ENCODE data around the gene MRPL38.
"Not testable (repeated sequence)": the region's sequence is repeated elsewhere in the genome, so short reads cannot be mapped to it uniquely, and the experiment has no call there.

The MRPL38 gene

DNA sequence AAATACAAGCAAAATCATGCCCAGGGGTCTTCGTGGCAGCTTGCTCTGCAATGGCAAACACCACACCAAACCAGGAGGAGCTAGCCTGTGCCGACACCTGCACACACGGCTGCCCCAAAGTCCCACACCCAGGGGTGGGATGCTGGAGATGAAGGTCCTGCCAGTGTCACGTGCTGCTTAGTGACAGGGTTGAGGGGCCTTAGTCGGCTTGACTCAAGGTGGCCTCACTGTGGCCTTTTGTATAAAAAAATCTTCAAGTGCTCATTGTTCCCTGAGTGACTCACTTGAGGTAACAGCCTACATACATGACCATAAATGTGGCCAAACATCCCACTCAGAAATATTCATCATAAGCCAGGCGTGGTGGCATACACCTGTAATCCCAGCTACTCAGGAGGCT, 15.2 kb downstream of the MRPL38 start:
- Histone ChIP-seq H3K23ac (ENCODE audit: low read length) (no peak overlapping the region), H3K56ac (ENCODE audit: low read length) (no peak overlapping the region), H3K4me3 (ENCODE audit: low read length) (no peak overlapping the region), H2BK120ac (ENCODE audit: low read depth, low read length) (no peak overlapping the region), H3K27ac (ENCODE audit: low read depth, low read length) (no peak overlapping the region), H2BK5ac (ENCODE audit: low read length) (no peak overlapping the region), H3K4me2 (ENCODE audit: low read length) (no peak overlapping the region), H3K9ac (ENCODE audit: low read length) (no peak overlapping the region), H3K4ac (ENCODE audit: low read depth, low read length) (no peak overlapping the region), H3K27me3 (ENCODE audit: insufficient read depth, low read length, poor library complexity) (no peaks in the 10 kb centered on the region), H4K5ac (ENCODE audit: low read length) (no peak overlapping the region), H3K79me1 (ENCODE audit: low read length) (peaks cover 9% of the 10 kb centered on the region), H4K8ac (ENCODE audit: low read depth, low read length) (no peak overlapping the region), H3K4me1 (ENCODE audit: control insufficient read depth, low read depth, low read length) (no peaks in the 10 kb centered on the region), H3K79me2 (ENCODE audit: control insufficient read depth, insufficient read depth, low read length) (peaks cover 7% of the 10 kb centered on the region), H3K36me3 (ENCODE audit: control insufficient read depth, insufficient read depth, low read length) (peaks cover 3% of the 10 kb centered on the region), H2BK15ac (replicated peaks; ENCODE audit: low read depth) (no peak overlapping the region), H2AK5ac (ENCODE audit: low read length) (no peak overlapping the region), H3K18ac (ENCODE audit: low read length) (no peak overlapping the region)
- DNase-seq = no peak
- no CpG with 5 or more reads among the region's 6 CpGs for WGBS (ENCODE audit: extremely low coverage, insufficient coverage, low lambda C conversion rate)

DNA sequence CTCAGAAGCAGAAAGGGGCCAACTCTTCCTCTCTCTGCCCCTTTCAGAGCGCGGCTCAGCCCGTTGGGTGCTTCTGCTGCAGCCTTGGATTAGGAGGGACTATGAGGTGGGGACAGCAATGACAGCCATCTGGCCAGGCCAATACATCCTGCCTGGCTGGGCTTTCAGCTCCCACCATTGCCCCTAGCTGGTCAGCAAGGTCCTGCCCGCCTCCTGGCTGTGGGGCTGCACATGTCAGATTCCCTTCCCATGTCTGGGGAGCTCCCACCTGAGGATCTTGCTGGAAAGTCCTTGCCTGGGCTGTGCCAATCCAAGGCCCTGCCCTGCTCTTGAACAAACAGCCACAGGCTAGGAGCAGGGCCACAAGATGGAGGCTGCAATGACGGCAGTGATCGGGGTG, 16.2 kb downstream of the MRPL38 start:
- Histone ChIP-seq H3K23ac (ENCODE audit: low read length) (no peak overlapping the region), H3K79me2 (ENCODE audit: control insufficient read depth, insufficient read depth, low read length) (no peaks in the 10 kb centered on the region), H2BK5ac (ENCODE audit: low read length) (no peak overlapping the region)

DNA sequence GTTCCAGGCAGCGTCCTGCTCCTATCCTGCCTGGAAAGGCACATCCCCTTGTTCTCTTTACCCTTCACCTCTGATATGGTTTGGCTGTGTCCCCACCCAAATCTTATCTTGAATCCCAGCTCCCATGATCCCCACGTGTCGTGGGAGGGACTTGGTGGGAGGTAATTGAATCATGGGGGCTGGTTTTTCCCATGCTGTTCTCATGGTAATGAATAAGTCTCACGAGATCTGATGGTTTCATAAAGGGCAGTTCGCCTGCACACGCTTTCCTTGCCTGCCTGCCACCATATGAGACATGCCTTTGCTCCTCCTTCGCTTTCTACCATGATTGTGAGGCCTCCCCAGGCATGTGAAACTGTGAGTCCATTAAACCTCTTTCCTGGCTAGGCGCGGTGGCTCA, 18.8 kb downstream of the MRPL38 start:
- not testable (repeated sequence) for H3K79me1 ChIP-seq (ENCODE audit: low read length); H3K4me1 ChIP-seq (ENCODE audit: control insufficient read depth, low read depth, low read length); H2BK15ac ChIP-seq (replicated peaks; ENCODE audit: low read depth); H2BK120ac ChIP-seq (ENCODE audit: low read depth, low read length); H4K5ac ChIP-seq (ENCODE audit: low read length); H3K56ac ChIP-seq (ENCODE audit: low read length); H2BK5ac ChIP-seq (ENCODE audit: low read length); H3K79me2 ChIP-seq (ENCODE audit: control insufficient read depth, insufficient read depth, low read length); H3K9ac ChIP-seq (ENCODE audit: low read length); H3K36me3 ChIP-seq (ENCODE audit: control insufficient read depth, insufficient read depth, low read length); H3K23ac ChIP-seq (ENCODE audit: low read length); H2AK5ac ChIP-seq (ENCODE audit: low read length); H3K4me3 ChIP-seq (ENCODE audit: low read length); H4K8ac ChIP-seq (ENCODE audit: low read depth, low read length); H3K4ac ChIP-seq (ENCODE audit: low read depth, low read length); H3K27ac ChIP-seq (ENCODE audit: low read depth, low read length); H3K27me3 ChIP-seq (ENCODE audit: insufficient read depth, low read length, poor library complexity); DNase-seq; H3K4me2 ChIP-seq (ENCODE audit: low read length); H3K18ac ChIP-seq (ENCODE audit: low read length)
- no CpG with 5 or more reads among the region's 9 CpGs for WGBS (ENCODE audit: extremely low coverage, insufficient coverage, low lambda C conversion rate)

More for the DNA sequence above, 16.2 kb downstream of the MRPL38 start:
- no peak overlapping the region for H3K4me2 ChIP-seq (ENCODE audit: low read length)
- H3K4me1 ChIP-seq (ENCODE audit: control insufficient read depth, low read depth, low read length) = no peaks in the 10 kb centered on the region
- no peak overlapping the region for H4K5ac ChIP-seq (ENCODE audit: low read length)
- no peak overlapping the region for H3K18ac ChIP-seq (ENCODE audit: low read length)
- DNase-seq = no peak
- no peak overlapping the region for H3K9ac ChIP-seq (ENCODE audit: low read length)
- H2BK120ac ChIP-seq (ENCODE audit: low read depth, low read length) = no peak overlapping the region
- H4K8ac ChIP-seq (ENCODE audit: low read depth, low read length) = no peak overlapping the region
- H3K27ac ChIP-seq (ENCODE audit: low read depth, low read length) = no peak overlapping the region
- H3K36me3 ChIP-seq (ENCODE audit: control insufficient read depth, insufficient read depth, low read length) = peaks cover 3% of the 10 kb centered on the region
- no CpG with 5 or more reads among the region's 6 CpGs for WGBS (ENCODE audit: extremely low coverage, insufficient coverage, low lambda C conversion rate)
- H2AK5ac ChIP-seq (ENCODE audit: low read length) = no peak overlapping the region
- H2BK15ac ChIP-seq (replicated peaks; ENCODE audit: low read depth) = no peak overlapping the region
- no peak overlapping the region for H3K56ac ChIP-seq (ENCODE audit: low read length)
- no peaks in the 10 kb centered on the region for H3K27me3 ChIP-seq (ENCODE audit: insufficient read depth, low read length, poor library complexity)
- H3K79me1 ChIP-seq (ENCODE audit: low read length) = peaks cover 2% of the 10 kb centered on the region
- no peak overlapping the region for H3K4me3 ChIP-seq (ENCODE audit: low read length)
- no peak overlapping the region for H3K4ac ChIP-seq (ENCODE audit: low read depth, low read length)

DNA sequence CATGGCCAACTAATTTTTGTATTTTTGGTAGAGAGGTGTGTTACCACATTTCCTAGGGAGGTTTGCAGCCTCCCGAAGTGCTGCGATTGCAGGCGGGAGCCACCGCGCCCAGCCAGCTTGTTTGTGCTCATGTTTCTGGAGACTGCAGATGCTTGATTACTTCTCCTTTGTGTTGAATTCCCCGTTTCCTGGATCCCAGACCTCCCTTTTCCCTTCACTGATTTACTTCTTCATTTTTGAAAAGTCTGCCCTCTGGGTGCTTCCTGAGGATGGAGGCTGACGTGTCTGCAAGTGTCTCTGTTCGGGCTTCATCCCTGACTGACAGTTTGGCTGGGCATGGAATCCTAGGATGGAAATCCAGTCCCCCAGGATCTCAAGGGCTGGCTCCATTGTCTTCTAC, 19.3 kb downstream of the MRPL38 start:
- Histone ChIP-seq H3K79me2 (ENCODE audit: control insufficient read depth, insufficient read depth, low read length) (no peaks in the 10 kb centered on the region), H3K18ac (ENCODE audit: low read length) (no peak overlapping the region), H3K4ac (ENCODE audit: low read depth, low read length) (no peak overlapping the region), H2BK5ac (ENCODE audit: low read length) (no peak overlapping the region), H3K79me1 (ENCODE audit: low read length) (no peaks in the 10 kb centered on the region), H4K5ac (ENCODE audit: low read length) (no peak overlapping the region), H3K4me2 (ENCODE audit: low read length) (no peak overlapping the region), H3K27ac (ENCODE audit: low read depth, low read length) (no peak overlapping the region), H3K4me1 (ENCODE audit: control insufficient read depth, low read depth, low read length) (no peaks in the 10 kb centered on the region), H3K27me3 (ENCODE audit: insufficient read depth, low read length, poor library complexity) (no peaks in the 10 kb centered on the region), H3K9ac (ENCODE audit: low read length) (no peak overlapping the region), H2AK5ac (ENCODE audit: low read length) (no peak overlapping the region), H3K23ac (ENCODE audit: low read length) (no peak overlapping the region), H3K4me3 (ENCODE audit: low read length) (no peak overlapping the region), H2BK15ac (replicated peaks; ENCODE audit: low read depth) (no peak overlapping the region), H3K56ac (ENCODE audit: low read length) (no peak overlapping the region), H4K8ac (ENCODE audit: low read depth, low read length) (no peak overlapping the region), H3K36me3 (ENCODE audit: control insufficient read depth, insufficient read depth, low read length) (no peaks in the 10 kb centered on the region), H2BK120ac (ENCODE audit: low read depth, low read length) (no peak overlapping the region)
- WGBS (ENCODE audit: extremely low coverage, insufficient coverage, low lambda C conversion rate) = no CpG with 5 or more reads among the region's 8 CpGs
- no peak for DNase-seq

DNA sequence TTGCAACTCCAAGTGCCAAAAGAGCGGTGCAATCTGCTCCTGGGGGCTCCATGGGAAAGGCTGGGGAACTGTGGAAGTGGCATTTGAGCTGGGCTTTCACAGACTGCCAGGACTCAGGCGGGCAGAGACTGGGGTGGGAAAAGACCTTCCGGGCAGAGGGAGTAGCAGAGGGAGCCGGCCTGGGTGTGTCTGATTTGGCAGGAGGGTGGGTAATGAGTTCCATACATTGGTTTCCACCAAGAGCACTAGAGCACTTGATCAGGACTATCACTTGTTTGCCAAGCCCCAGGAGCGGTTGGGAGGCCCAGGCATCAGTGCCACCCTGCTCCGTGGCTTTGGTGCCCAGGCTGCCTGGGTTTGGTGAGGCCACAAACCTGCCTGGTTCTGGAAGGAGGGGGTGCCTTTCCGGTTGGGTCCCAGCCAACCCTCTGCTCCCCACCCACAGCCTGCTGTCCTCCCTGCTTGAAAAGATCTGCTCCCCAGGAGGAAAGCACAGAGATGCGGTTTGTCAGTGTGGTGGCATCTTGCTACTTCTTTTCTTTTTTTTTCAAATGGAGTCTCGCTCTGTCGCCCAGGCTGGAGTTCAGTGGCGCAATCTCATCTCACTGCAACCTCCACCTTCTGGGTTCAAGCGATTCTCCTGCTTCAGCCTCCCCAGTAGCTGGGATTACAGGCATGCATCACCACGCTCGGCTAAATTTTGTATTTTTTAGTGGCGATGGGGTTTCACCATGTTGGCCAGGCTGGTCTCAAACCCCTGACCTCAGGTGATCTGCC, 22.8 kb downstream of the MRPL38 start:
- Histone ChIP-seq H3K9ac (ENCODE audit: low read length) (no peak overlapping the region), H3K79me2 (ENCODE audit: control insufficient read depth, insufficient read depth, low read length) (no peaks in the 10 kb centered on the region), H3K4me2 (ENCODE audit: low read length) (no peak overlapping the region), H2BK15ac (replicated peaks; ENCODE audit: low read depth) (no peak overlapping the region), H3K4me1 (ENCODE audit: control insufficient read depth, low read depth, low read length) (no peaks in the 10 kb centered on the region), H3K27me3 (ENCODE audit: insufficient read depth, low read length, poor library complexity) (no peaks in the 10 kb centered on the region), H4K5ac (ENCODE audit: low read length) (no peak overlapping the region), H4K8ac (ENCODE audit: low read depth, low read length) (no peak overlapping the region), H3K27ac (ENCODE audit: low read depth, low read length) (no peak overlapping the region), H3K36me3 (ENCODE audit: control insufficient read depth, insufficient read depth, low read length) (no peaks in the 10 kb centered on the region), H3K79me1 (ENCODE audit: low read length) (no peaks in the 10 kb centered on the region), H2AK5ac (ENCODE audit: low read length) (no peak overlapping the region), H2BK120ac (ENCODE audit: low read depth, low read length) (no peak overlapping the region), H3K4ac (ENCODE audit: low read depth, low read length) (no peak overlapping the region), H3K4me3 (ENCODE audit: low read length) (no peak overlapping the region), H2BK5ac (ENCODE audit: low read length) (no peak overlapping the region), H3K23ac (ENCODE audit: low read length) (no peak overlapping the region), H3K56ac (ENCODE audit: low read length) (no peak overlapping the region), H3K18ac (ENCODE audit: low read length) (no peak overlapping the region)
- WGBS (ENCODE audit: extremely low coverage, insufficient coverage, low lambda C conversion rate) = no CpG with 5 or more reads among the region's 15 CpGs
- no peak for DNase-seq

DNA sequence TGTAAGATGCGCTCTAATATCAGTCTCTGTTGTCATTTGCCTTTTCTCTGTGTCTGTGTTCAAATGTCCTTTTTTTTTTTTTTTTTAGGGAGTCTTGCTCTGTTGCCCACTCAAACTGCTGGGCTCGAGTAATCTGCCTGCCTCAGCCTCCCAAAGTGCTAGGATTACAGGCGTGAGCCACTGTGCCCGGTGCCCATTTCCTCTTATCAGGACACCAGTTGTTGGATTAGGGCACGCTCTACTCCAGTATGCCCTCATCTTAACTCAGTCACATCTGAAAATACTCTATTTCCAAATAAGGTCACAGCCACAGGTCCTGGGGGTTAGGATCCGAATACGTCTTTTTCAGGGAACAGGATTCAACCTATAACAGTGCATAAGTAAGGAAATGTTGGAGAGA, 24.4 kb downstream of the MRPL38 start:
- Histone ChIP-seq H3K56ac (ENCODE audit: low read length) (no peak overlapping the region), H2BK120ac (ENCODE audit: low read depth, low read length) (no peak overlapping the region), H3K36me3 (ENCODE audit: control insufficient read depth, insufficient read depth, low read length) (no peaks in the 10 kb centered on the region), H2AK5ac (ENCODE audit: low read length) (no peak overlapping the region), H4K5ac (ENCODE audit: low read length) (no peak overlapping the region), H3K4ac (ENCODE audit: low read depth, low read length) (no peak overlapping the region), H3K79me1 (ENCODE audit: low read length) (no peaks in the 10 kb centered on the region), H3K4me3 (ENCODE audit: low read length) (no peak overlapping the region), H3K4me1 (ENCODE audit: control insufficient read depth, low read depth, low read length) (no peaks in the 10 kb centered on the region), H3K79me2 (ENCODE audit: control insufficient read depth, insufficient read depth, low read length) (no peaks in the 10 kb centered on the region), H4K8ac (ENCODE audit: low read depth, low read length) (no peak overlapping the region), H3K27me3 (ENCODE audit: insufficient read depth, low read length, poor library complexity) (no peaks in the 10 kb centered on the region), H3K4me2 (ENCODE audit: low read length) (no peak overlapping the region), H2BK5ac (ENCODE audit: low read length) (no peak overlapping the region), H3K23ac (ENCODE audit: low read length) (no peak overlapping the region), H2BK15ac (replicated peaks; ENCODE audit: low read depth) (no peak overlapping the region), H3K9ac (ENCODE audit: low read length) (no peak overlapping the region), H3K18ac (ENCODE audit: low read length) (no peak overlapping the region), H3K27ac (ENCODE audit: low read depth, low read length) (no peak overlapping the region)
- no CpG with 5 or more reads among the region's 7 CpGs for WGBS (ENCODE audit: extremely low coverage, insufficient coverage, low lambda C conversion rate)
- DNase-seq = no peak
